ENCODE data around the gene MMP15. TPM values are rescaled to one million over a fixed set of nuclear protein-coding genes. Genes with fewer than 3 reads are reported as not detected.

MMP15 gene
- total and polyA plus RNA-seq, 2 of the 13 experiments (the other 11 are each of a cell fraction or from before 2014, with no cell fraction given) = 35.2 to 44.9 TPM

- H2AFZ ChIP-seq (ENCODE audit: low read length) = no peak overlapping the region
- ATAC-seq (no peak), FAIRE-seq (no peak), DNase-seq (ENCODE audit: low spot score) (no peak)
- POLR2A ChIA-PET = interaction anchor here (0.6 to 5.9 kb wide), 4 partner anchors 27 to 100 kb away, joined by 3 to 101 read pairs (median 4); partner anchors contain the start of genes CFAP20, USB1 and ZNF319
- 91% methylated on average over 8 of the region's 8 CpGs for WGBS (ENCODE audit: low lambda C conversion rate)
- no peak overlapping the region for H3K9ac ChIP-seq (ENCODE audit: insufficient read depth, low read depth, low read length)
- H3K9me3 ChIP-seq (ENCODE audit: low read length) = no peaks in the 10 kb centered on the region
- peaks cover 31% of the 10 kb centered on the region; the same call in 1 of the 2 replicates for H4K20me1 ChIP-seq (ENCODE audit: insufficient read depth, low read length)
- H3K4me3 ChIP-seq (replicated peaks in 1 of 3; ENCODE audit: insufficient read depth in 1 of 3, low read depth in 2 of 3, low read length in 3 of 3) = peak overlapping the region; percentile 87 to 97 (median 88); a peak in 2 of 6 replicates
- no TSS peak for BruUV-seq (replicated peaks)
- peaks cover 0 to 6% of the 10 kb centered on the region in 2 experiments; a peak in 2 of 5 replicates for H3K36me3 ChIP-seq (replicated peaks in 1 of 2; ENCODE audit: control insufficient read depth in 1 of 2, insufficient read depth in 2 of 2, low read length in 2 of 2)
- no peak for TF ChIP-seq ETV5 (CRISPR knock-in tag; IDR thresholded peaks at IDR 0.05; ENCODE audit: borderline replicate concordance)
- 0 out of 2 replicates have a peak, but pooled peaks have one; percentile 14 for TF ChIP-seq ZMYM2 (CRISPR knock-in tag; IDR thresholded peaks at IDR 0.05)
- no peak for TF ChIP-seq HOXA3 (CRISPR knock-in tag; IDR thresholded peaks at IDR 0.05)
- no peak for TF ChIP-seq MATR3 (CRISPR knock-in tag; IDR thresholded peaks at IDR 0.05)
- no peak for TF ChIP-seq GLMP (CRISPR knock-in tag; IDR thresholded peaks at IDR 0.05; ENCODE audit: borderline replicate concordance)
- 0 out of 2 replicates have a peak, but pooled peaks have one; percentile 4 for TF ChIP-seq KDM5B (CRISPR knock-in tag; IDR thresholded peaks at IDR 0.05; ENCODE audit: borderline replicate concordance)
- TF ChIP-seq ZSCAN9 (CRISPR knock-in tag; IDR thresholded peaks at IDR 0.05; ENCODE audit: borderline replicate concordance) = no peak
- TF ChIP-seq PREB (CRISPR knock-in tag; IDR thresholded peaks at IDR 0.05) = no peak
- no peak for TF ChIP-seq ZNF704 (CRISPR knock-in tag; IDR thresholded peaks at IDR 0.05; ENCODE audit: borderline replicate concordance)
- 0 out of 2 replicates have a peak, but pooled peaks have one; percentile 5 for TF ChIP-seq HBP1 (CRISPR knock-in tag; IDR thresholded peaks at IDR 0.05; ENCODE audit: low read depth)
- intact Hi-C loops (cut with micrococcal nuclease; ENCODE audit: unreplicated experiment) = loop anchor here (10.0 kb wide), 2 partner anchors 167 to 277 kb away; partner anchors contain the start of gene CSNK2A2
- in situ Hi-C loops (cut with HindIII; ENCODE audit: extremely low pct_ligation_motif_present, low pct_unique_long_range_greater_than_20kb) = no loop called here
- peaks cover 35% of the 10 kb centered on the region for H3K79me2 ChIP-seq (ENCODE audit: insufficient read depth, low read length)
- H3K27ac ChIP-seq (ENCODE audit: extremely low read length, insufficient read depth, low read length) = no peak overlapping the region
- H3K27me3 ChIP-seq (ENCODE audit: control insufficient read depth in 1 of 2, insufficient read depth in 2 of 2, low read length in 2 of 2) = no peaks in the 10 kb centered on the region
- CTCF ChIA-PET (ENCODE audit: low intra/inter-chr PET ratio, low total read pairs) = no interaction called here
- H3K4me1 ChIP-seq (ENCODE audit: insufficient read depth, low read length) = peaks cover 62% of the 10 kb centered on the region
- H3K4me2 ChIP-seq (ENCODE audit: low read depth, low read length) = peak overlapping the region; percentile 96
Observed at GRCh38 chr16:58027916-58028455, 2.4 kb downstream of the MMP15 start.

All from HepG2 (cell line).